GM12864 (cell line): ENCODE data around the gene SLC35F6.

Source experiments
- DNase-seq: peaks from one replicate; pipeline ENCODE4 v3.0.0-alpha.2; 2011; ENCODE audit warnings: low read depth
- H3K4me3 ChIP-seq: 2 replicates; pipeline ENCODE4 v1.5.1; 2011; ENCODE audit warnings: mild to moderate bottlenecking, low read depth, low read length, control low read depth
- TF ChIP-seq, protein P1 (sequence below): IDR thresholded peaks from 2 replicates; pipeline ENCODE4 v1.5.1; 2011; ENCODE audit warnings: low read depth, mild to moderate bottlenecking, moderate library complexity, low read length, control low read depth, inconsistent platforms; ENCODE audit errors: missing control alignments

SLC35F6 gene

DNA sequence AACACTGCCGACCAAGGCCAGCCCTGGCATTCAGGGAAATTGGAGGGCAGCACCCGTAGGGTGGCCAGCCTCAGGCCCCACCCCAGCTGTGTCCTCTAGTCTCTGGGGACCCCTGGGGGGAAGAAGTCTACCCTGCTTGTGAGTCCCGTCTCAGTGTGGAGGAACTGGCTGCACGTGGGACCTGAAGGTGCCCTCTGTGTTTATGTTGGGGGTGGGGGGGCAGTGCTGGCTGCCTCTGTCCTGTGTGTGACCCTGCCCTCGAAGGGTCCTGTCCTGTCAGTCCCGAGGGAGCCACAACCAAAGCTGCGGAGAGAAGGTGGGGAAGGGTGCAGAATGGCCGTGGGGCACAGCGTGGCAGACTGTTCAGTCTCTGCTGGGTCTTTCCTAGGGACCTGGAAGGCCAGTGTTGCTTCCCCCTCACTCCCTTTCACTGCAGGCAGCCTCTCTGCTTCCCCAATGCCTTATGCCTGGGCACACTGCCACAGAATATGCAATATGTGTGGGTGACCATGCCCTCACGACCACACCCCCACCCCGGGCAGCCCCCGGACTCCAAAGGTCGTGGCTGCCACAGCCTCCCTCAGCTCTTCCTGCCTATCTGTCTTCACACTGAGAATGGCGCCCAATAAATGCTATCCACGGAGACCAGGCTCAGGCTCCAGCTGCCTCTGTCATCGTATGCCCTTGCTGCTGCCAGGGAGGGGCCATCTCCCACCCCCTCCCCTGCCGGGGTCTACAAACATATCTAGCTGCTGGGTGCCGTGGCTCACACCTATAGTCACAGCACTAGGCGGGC lies 33.3 kb upstream of the SLC35F6 start:
- no peak for DNase-seq
- no peak overlapping the region for H3K4me3 ChIP-seq
- TF ChIP-seq, protein P1, sequence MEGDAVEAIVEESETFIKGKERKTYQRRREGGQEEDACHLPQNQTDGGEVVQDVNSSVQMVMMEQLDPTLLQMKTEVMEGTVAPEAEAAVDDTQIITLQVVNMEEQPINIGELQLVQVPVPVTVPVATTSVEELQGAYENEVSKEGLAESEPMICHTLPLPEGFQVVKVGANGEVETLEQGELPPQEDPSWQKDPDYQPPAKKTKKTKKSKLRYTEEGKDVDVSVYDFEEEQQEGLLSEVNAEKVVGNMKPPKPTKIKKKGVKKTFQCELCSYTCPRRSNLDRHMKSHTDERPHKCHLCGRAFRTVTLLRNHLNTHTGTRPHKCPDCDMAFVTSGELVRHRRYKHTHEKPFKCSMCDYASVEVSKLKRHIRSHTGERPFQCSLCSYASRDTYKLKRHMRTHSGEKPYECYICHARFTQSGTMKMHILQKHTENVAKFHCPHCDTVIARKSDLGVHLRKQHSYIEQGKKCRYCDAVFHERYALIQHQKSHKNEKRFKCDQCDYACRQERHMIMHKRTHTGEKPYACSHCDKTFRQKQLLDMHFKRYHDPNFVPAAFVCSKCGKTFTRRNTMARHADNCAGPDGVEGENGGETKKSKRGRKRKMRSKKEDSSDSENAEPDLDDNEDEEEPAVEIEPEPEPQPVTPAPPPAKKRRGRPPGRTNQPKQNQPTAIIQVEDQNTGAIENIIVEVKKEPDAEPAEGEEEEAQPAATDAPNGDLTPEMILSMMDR: no peak

DNA sequence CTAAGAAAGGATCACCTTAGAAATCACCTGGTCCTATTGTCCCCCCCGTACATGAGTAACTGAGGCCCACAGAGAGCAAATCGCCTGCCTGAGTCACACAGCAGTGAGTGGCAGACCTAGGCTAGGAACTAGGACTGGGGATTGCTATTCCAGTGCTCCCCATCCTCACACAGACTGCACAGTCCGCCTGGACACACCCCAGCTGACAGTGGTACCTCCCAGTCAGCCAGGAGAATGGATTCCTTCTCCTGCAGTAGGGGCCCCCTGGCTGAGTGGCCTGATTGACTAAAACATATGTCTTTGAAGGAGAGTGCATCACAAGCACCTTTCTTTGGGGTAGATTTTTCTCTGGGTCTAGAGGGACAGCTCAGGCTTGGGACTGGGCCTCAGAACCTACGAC lies 32.4 kb upstream of the SLC35F6 start:
- DNase-seq: no peak

DNA sequence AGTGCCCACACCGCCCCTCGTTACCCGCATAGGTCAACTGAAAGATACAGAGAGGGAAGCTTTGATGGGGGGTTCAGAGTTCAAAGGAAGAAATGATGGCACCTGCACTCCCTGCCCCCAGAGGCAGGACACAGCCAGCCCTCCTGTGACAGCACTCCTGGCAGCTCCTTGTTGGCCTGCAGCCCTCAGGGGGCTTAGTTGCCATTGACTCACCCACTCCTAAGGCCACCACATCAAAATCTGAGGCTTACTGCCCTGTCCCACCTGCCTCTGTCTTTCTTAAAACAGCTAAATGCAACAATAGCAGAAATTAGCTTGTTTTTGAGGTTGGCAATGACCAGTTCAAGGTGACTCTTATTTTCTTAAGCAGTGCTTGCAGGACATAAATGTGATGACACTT lies 31.6 kb upstream of the SLC35F6 start:
- DNase-seq: no peak
- no peak overlapping the region for H3K4me3 ChIP-seq
- TF ChIP-seq, protein P1: no peak

More for the DNA sequence above, 32.4 kb upstream of the SLC35F6 start:
- TF ChIP-seq, protein P1: no peak
- no peak overlapping the region for H3K4me3 ChIP-seq

DNA sequence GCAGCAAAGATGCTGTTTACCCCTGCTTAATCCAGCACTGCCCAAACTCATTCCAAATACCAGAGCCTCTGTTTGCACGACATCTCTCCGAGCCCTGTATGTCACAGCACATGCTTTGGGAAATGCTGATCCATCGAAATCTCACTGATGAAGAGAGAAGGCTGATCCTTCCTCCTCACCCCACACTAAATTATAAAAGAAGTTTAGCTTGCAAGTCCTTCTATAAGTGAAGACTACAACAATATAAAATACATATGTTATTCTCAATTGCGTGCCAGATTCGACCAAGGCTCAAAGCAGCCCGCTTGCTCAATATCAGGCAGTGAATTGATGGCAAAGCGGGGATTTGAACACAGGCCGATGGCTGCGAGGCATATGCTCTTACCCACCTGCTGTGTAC lies 30.7 kb upstream of the SLC35F6 start:
- DNase-seq: no peak
- TF ChIP-seq, protein P1: no peak
- no peak overlapping the region for H3K4me3 ChIP-seq

DNA sequence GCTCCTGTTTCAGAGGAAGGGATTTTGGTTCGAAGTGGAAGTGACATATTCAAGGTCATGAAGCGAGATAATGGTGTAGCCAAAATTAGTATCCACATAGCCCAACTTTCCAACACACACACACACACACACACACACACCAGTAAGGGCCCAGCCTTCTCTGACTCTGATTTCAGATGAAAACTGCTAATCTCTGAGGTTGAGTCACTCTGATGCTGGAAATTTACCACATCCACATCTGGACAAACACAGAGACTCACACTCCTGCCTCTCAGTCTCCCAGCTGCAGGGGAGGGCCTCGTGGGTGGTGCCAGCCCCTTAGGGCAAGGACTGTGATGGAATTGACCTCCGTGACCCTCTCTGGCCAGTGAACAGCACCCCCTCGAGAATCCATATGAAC lies 29.0 kb upstream of the SLC35F6 start:
- H3K4me3 ChIP-seq: no peak overlapping the region
- DNase-seq: no peak

DNA sequence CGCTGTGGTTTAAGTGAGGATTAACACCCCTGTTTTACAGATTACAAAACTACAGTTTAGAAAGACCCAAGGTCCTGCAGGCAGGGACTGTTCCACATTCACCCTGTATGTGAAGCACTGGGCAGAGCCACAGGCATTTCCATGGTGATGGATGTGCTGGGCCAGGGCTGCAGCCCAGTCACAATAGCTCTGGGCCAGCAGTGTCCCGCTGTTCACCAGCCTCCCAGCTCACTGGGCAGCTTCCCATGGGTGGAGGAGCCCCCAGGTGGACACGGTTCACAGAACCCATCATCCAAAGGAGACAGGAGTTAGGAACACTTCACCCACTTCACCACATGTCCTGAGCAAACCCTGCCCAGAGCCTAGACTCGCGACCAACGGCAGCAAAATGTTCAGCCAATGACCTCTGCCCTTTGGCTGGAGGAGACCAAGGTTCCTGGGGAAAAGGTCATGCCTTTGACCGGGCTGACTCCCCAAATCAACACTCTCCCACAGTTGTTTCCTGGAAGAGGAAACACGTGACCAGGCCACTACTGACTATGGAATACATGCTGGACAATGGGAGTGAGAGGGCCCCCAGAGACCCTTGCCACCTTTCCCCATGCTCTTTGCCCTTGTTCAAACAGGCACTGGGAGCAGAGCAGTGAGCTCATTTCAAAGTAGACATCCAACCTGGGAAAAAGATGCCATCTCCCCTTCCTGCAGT lies 28.0 kb upstream of the SLC35F6 start:
- DNase-seq: no peak
- H3K4me3 ChIP-seq: no peak overlapping the region
- TF ChIP-seq, protein P1: no peak

More for the DNA sequence above, 29.0 kb upstream of the SLC35F6 start:
- TF ChIP-seq, protein P1: no peak
